ENCODE data around the gene MCM3AP.
A peak's percentile ranks its signal among the peaks of the same experiment; 100 is the strongest.

MCM3AP gene

GRCh38 chr21:46206163-46207005 is 79.0 kb downstream of the MCM3AP start:
- Histone ChIP-seq H3K14ac (ENCODE audit: low read length) (no peak overlapping the region), H3K18ac (ENCODE audit: low read length) (peak overlapping the region; percentile 52), H2BK120ac (ENCODE audit: low read depth, low read length) (no peak overlapping the region), H2AFZ (ENCODE audit: low read length) (no peak overlapping the region), H3K9me3 (replicated peaks in 1 of 2; ENCODE audit: control insufficient read depth in 2 of 2, insufficient read depth in 1 of 2, low read depth in 1 of 2, low read length in 2 of 2) (peaks cover 0 to 2% of the 10 kb centered on the region in 2 donors), H3K79me1 (ENCODE audit: low read depth, low read length) (peaks cover 14% of the 10 kb centered on the region), H3K36me3 (replicated peaks in 1 of 2; ENCODE audit: control insufficient read depth in 2 of 2, insufficient read depth in 2 of 2, low read length in 2 of 2) (peaks cover 63 to 89% of the 10 kb centered on the region in 2 donors), H2BK15ac (ENCODE audit: low read length) (no peak overlapping the region), H3K4me3 (ENCODE audit: low read length in 2 of 2) (no peak overlapping the region), H2BK5ac (ENCODE audit: low read length) (peak overlapping the region; percentile 24), H3K4me1 (ENCODE audit: control insufficient read depth in 2 of 2, insufficient read depth in 1 of 2, low read depth in 1 of 2, low read length in 2 of 2) (peaks cover under 1 to 8% of the 10 kb centered on the region in 2 donors), H3K4me2 (ENCODE audit: insufficient read depth, low read length, poor library complexity, severe bottlenecking) (no peak overlapping the region), H2AK5ac (ENCODE audit: low read depth, low read length) (no peak overlapping the region), H3K23ac (ENCODE audit: low read depth, low read length, poor library complexity) (no peak overlapping the region), H4K91ac (ENCODE audit: low read depth, low read length, poor library complexity) (no peak overlapping the region), H3K4ac (ENCODE audit: low read length) (no peak overlapping the region), H3K27ac (replicated peaks; ENCODE audit: low read length) (no peak overlapping the region), H4K8ac (ENCODE audit: low read depth, low read length) (peak overlapping the region; percentile 43), H3K27me3 (ENCODE audit: control insufficient read depth in 3 of 3, insufficient read depth in 3 of 3, low read depth in 1 of 3, low read length in 3 of 3) (no peaks in the 10 kb centered on the region), H3K9ac (ENCODE audit: low read depth, low read length, poor library complexity) (no peak overlapping the region), H2BK12ac (ENCODE audit: low read length) (no peak overlapping the region)
- no CpG with 5 or more reads among the region's 24 CpGs for WGBS, 2 donors (ENCODE audit: extremely low coverage in 2 of 2, insufficient read length in 2 of 2, insufficient replicate concordance in 1 of 2)
- no peak for DNase-seq (ENCODE audit: low spot score)

- no peak overlapping the region for H4K8ac ChIP-seq (ENCODE audit: low read depth, low read length)
- H3K79me1 ChIP-seq (ENCODE audit: low read depth, low read length) = peaks cover 12% of the 10 kb centered on the region
- no peak overlapping the region for H2AFZ ChIP-seq (ENCODE audit: low read length)
- no peak overlapping the region for H3K27ac ChIP-seq (replicated peaks; ENCODE audit: low read length)
- no CpG with 5 or more reads among the region's 16 CpGs for WGBS, 2 donors (ENCODE audit: extremely low coverage in 2 of 2, insufficient read length in 2 of 2, insufficient replicate concordance in 1 of 2)
- H3K4me2 ChIP-seq (ENCODE audit: insufficient read depth, low read length, poor library complexity, severe bottlenecking) = no peak overlapping the region
- H2BK120ac ChIP-seq (ENCODE audit: low read depth, low read length) = no peak overlapping the region
- H2BK5ac ChIP-seq (ENCODE audit: low read length) = no peak overlapping the region
- H2BK12ac ChIP-seq (ENCODE audit: low read length) = no peak overlapping the region
- H3K23ac ChIP-seq (ENCODE audit: low read depth, low read length, poor library complexity) = no peak overlapping the region
- no peak overlapping the region for H3K4ac ChIP-seq (ENCODE audit: low read length)
- no peaks in the 10 kb centered on the region for H3K27me3 ChIP-seq (ENCODE audit: control insufficient read depth in 3 of 3, insufficient read depth in 3 of 3, low read depth in 1 of 3, low read length in 3 of 3)
- no peak overlapping the region for H3K4me3 ChIP-seq (ENCODE audit: low read length in 2 of 2)
- DNase-seq (ENCODE audit: low spot score) = no peak
- no peak overlapping the region for H4K91ac ChIP-seq (ENCODE audit: low read depth, low read length, poor library complexity)
- H2AK5ac ChIP-seq (ENCODE audit: low read depth, low read length) = no peak overlapping the region
- peaks cover 2 to 4% of the 10 kb centered on the region in 2 donors for H3K9me3 ChIP-seq (replicated peaks in 1 of 2; ENCODE audit: control insufficient read depth in 2 of 2, insufficient read depth in 1 of 2, low read depth in 1 of 2, low read length in 2 of 2)
- H3K36me3 ChIP-seq (replicated peaks in 1 of 2; ENCODE audit: control insufficient read depth in 2 of 2, insufficient read depth in 2 of 2, low read length in 2 of 2) = peaks cover 62 to 88% of the 10 kb centered on the region in 2 donors
- H3K14ac ChIP-seq (ENCODE audit: low read length) = peak overlapping the region; percentile 17
- H3K18ac ChIP-seq (ENCODE audit: low read length) = peak overlapping the region; percentile 52
- H3K4me1 ChIP-seq (ENCODE audit: control insufficient read depth in 2 of 2, insufficient read depth in 1 of 2, low read depth in 1 of 2, low read length in 2 of 2) = peaks cover 0 to 8% of the 10 kb centered on the region in 2 donors
- no peak overlapping the region for H3K9ac ChIP-seq (ENCODE audit: low read depth, low read length, poor library complexity)
- no peak overlapping the region for H2BK15ac ChIP-seq (ENCODE audit: low read length)
Observed at GRCh38 chr21:46205766-46206162, 79.6 kb downstream of the MCM3AP start.

GRCh38 chr21:46205166-46205565 is 80.2 kb downstream of the MCM3AP start:
- Histone ChIP-seq H3K4ac (ENCODE audit: low read length) (no peak overlapping the region), H3K18ac (ENCODE audit: low read length) (no peak overlapping the region), H3K9me3 (replicated peaks in 1 of 2; ENCODE audit: control insufficient read depth in 2 of 2, insufficient read depth in 1 of 2, low read depth in 1 of 2, low read length in 2 of 2) (peaks cover 5 to 8% of the 10 kb centered on the region in 2 donors), H3K23ac (ENCODE audit: low read depth, low read length, poor library complexity) (peak overlapping the region; percentile 10), H3K27me3 (ENCODE audit: control insufficient read depth in 3 of 3, insufficient read depth in 3 of 3, low read depth in 1 of 3, low read length in 3 of 3) (no peaks in the 10 kb centered on the region), H3K27ac (replicated peaks; ENCODE audit: low read length) (no peak overlapping the region), H4K91ac (ENCODE audit: low read depth, low read length, poor library complexity) (no peak overlapping the region), H3K9ac (ENCODE audit: low read depth, low read length, poor library complexity) (no peak overlapping the region), H3K14ac (ENCODE audit: low read length) (no peak overlapping the region), H2BK15ac (ENCODE audit: low read length) (no peak overlapping the region), H3K4me3 (ENCODE audit: low read length in 2 of 2) (no peak overlapping the region), H3K4me1 (ENCODE audit: control insufficient read depth in 2 of 2, insufficient read depth in 1 of 2, low read depth in 1 of 2, low read length in 2 of 2) (peaks cover 0 to 8% of the 10 kb centered on the region in 2 donors), H3K4me2 (ENCODE audit: insufficient read depth, low read length, poor library complexity, severe bottlenecking) (no peak overlapping the region), H2AK5ac (ENCODE audit: low read depth, low read length) (no peak overlapping the region), H2BK5ac (ENCODE audit: low read length) (no peak overlapping the region), H2BK120ac (ENCODE audit: low read depth, low read length) (no peak overlapping the region), H3K36me3 (replicated peaks in 1 of 2; ENCODE audit: control insufficient read depth in 2 of 2, insufficient read depth in 2 of 2, low read length in 2 of 2) (peaks cover 59 to 88% of the 10 kb centered on the region in 2 donors), H4K8ac (ENCODE audit: low read depth, low read length) (no peak overlapping the region), H2BK12ac (ENCODE audit: low read length) (no peak overlapping the region), H2AFZ (ENCODE audit: low read length) (no peak overlapping the region), H3K79me1 (ENCODE audit: low read depth, low read length) (peaks cover 7% of the 10 kb centered on the region)
- WGBS, 2 donors (ENCODE audit: extremely low coverage in 2 of 2, insufficient read length in 2 of 2, insufficient replicate concordance in 1 of 2) = no CpG with 5 or more reads among the region's 18 CpGs
- DNase-seq (ENCODE audit: low spot score) = no peak

GRCh38 chr21:46203203-46203600 is 82.2 kb downstream of the MCM3AP start:
- no CpG with 5 or more reads among the region's 8 CpGs for WGBS, 2 donors (ENCODE audit: extremely low coverage in 2 of 2, insufficient read length in 2 of 2, insufficient replicate concordance in 1 of 2)
- H2AK5ac ChIP-seq (ENCODE audit: low read depth, low read length) = no peak overlapping the region
- no peak overlapping the region for H2BK120ac ChIP-seq (ENCODE audit: low read depth, low read length)
- no peak overlapping the region for H2BK12ac ChIP-seq (ENCODE audit: low read length)
- no peak overlapping the region for H3K4ac ChIP-seq (ENCODE audit: low read length)
- H3K4me2 ChIP-seq (ENCODE audit: insufficient read depth, low read length, poor library complexity, severe bottlenecking) = no peak overlapping the region
- H3K27me3 ChIP-seq (ENCODE audit: control insufficient read depth in 3 of 3, insufficient read depth in 3 of 3, low read depth in 1 of 3, low read length in 3 of 3) = no peaks in the 10 kb centered on the region
- no peak overlapping the region for H3K14ac ChIP-seq (ENCODE audit: low read length)
- no peak overlapping the region for H2BK5ac ChIP-seq (ENCODE audit: low read length)
- peaks cover 6% of the 10 kb centered on the region for H3K79me1 ChIP-seq (ENCODE audit: low read depth, low read length)
- H3K4me3 ChIP-seq (ENCODE audit: low read length in 2 of 2) = no peak overlapping the region
- peaks cover 0 to 8% of the 10 kb centered on the region in 2 donors for H3K4me1 ChIP-seq (ENCODE audit: control insufficient read depth in 2 of 2, insufficient read depth in 1 of 2, low read depth in 1 of 2, low read length in 2 of 2)
- peak overlapping the region; percentile 23 for H3K27ac ChIP-seq (replicated peaks; ENCODE audit: low read length)
- H4K8ac ChIP-seq (ENCODE audit: low read depth, low read length) = no peak overlapping the region
- no peak for DNase-seq (ENCODE audit: low spot score)
- no peak overlapping the region for H4K91ac ChIP-seq (ENCODE audit: low read depth, low read length, poor library complexity)
- peaks cover 53 to 91% of the 10 kb centered on the region in 2 donors for H3K36me3 ChIP-seq (replicated peaks in 1 of 2; ENCODE audit: control insufficient read depth in 2 of 2, insufficient read depth in 2 of 2, low read length in 2 of 2)
- no peak overlapping the region for H3K9ac ChIP-seq (ENCODE audit: low read depth, low read length, poor library complexity)
- peaks cover 5 to 17% of the 10 kb centered on the region in 2 donors for H3K9me3 ChIP-seq (replicated peaks in 1 of 2; ENCODE audit: control insufficient read depth in 2 of 2, insufficient read depth in 1 of 2, low read depth in 1 of 2, low read length in 2 of 2)
- no peak overlapping the region for H2AFZ ChIP-seq (ENCODE audit: low read length)
- H3K18ac ChIP-seq (ENCODE audit: low read length) = no peak overlapping the region
- H3K23ac ChIP-seq (ENCODE audit: low read depth, low read length, poor library complexity) = no peak overlapping the region
- H2BK15ac ChIP-seq (ENCODE audit: low read length) = no peak overlapping the region
